Loucy (cell line): ENCODE data around the gene KARS1.

Source experiments
- H2AFZ ChIP-seq: fragments of 200-600 bp; sonication (generic); 2 replicates; pipeline ENCODE4 v1.6.0; 2016; ENCODE audit warnings: antibody characterized with exemption, mild to moderate bottlenecking, low read length, moderate library complexity
- H3F3A ChIP-seq: fragments of 200-600 bp; 2 replicates; pipeline ENCODE4 v1.6.0; 2016; ENCODE audit warnings: antibody characterized with exemption, low read depth, mild to moderate bottlenecking
- H3K27me3 ChIP-seq: fragments of 200-600 bp; sonication (generic); 2 replicates; pipeline ENCODE4 v1.6.1; 2014; ENCODE audit warnings: low read length, mild to moderate bottlenecking; ENCODE audit not compliant: insufficient read depth, poor library complexity, severe bottlenecking
- H3K36me3 ChIP-seq: fragments of 200-600 bp; sonication (generic); 2 replicates; pipeline ENCODE4 v1.6.1; 2016; ENCODE audit warnings: low read length; ENCODE audit not compliant: insufficient read depth
- H3K4me1 ChIP-seq: fragments of 200-600 bp; sonication (generic); 2 replicates; pipeline ENCODE4 v1.5.1; 2014; ENCODE audit warnings: low read length, mild to moderate bottlenecking; ENCODE audit not compliant: insufficient read depth, poor library complexity, severe bottlenecking
- H3K4me2 ChIP-seq: fragments of 200-600 bp; sonication (generic); 2 replicates; pipeline ENCODE4 v1.6.0; 2014; ENCODE audit warnings: antibody characterized with exemption, low read length, low read depth, mild to moderate bottlenecking; ENCODE audit not compliant: poor library complexity, severe bottlenecking
- H3K4me3 ChIP-seq: fragments of 200-600 bp; sonication (generic); 2 replicates; pipeline ENCODE4 v1.5.1; 2014; ENCODE audit warnings: low read length, mild to moderate bottlenecking, mixed read lengths; ENCODE audit not compliant: poor library complexity, severe bottlenecking
- H3K79me2 ChIP-seq: fragments of 200-600 bp; sonication (generic); 2 replicates; pipeline ENCODE4 v1.6.1; 2014; ENCODE audit warnings: low read length; ENCODE audit not compliant: insufficient read depth
- H3K9ac ChIP-seq: fragments of 200-600 bp; sonication (generic); 2 replicates; pipeline ENCODE4 v1.6.0; 2014; ENCODE audit warnings: mild to moderate bottlenecking, low read depth, low read length, moderate library complexity; ENCODE audit not compliant: poor library complexity, severe bottlenecking
- H3K9me2 ChIP-seq: fragments of 200-600 bp; sonication (generic); replicated peaks from 2 replicates; pipeline ENCODE4 v1.6.1; 2016; ENCODE audit warnings: low read depth, low read length, mixed read lengths
- H3K9me3 ChIP-seq: fragments of 200-600 bp; sonication (generic); 2 replicates; pipeline ENCODE4 v1.6.1; 2014; ENCODE audit warnings: mild to moderate bottlenecking, antibody characterized with exemption, low read length, low read depth; ENCODE audit not compliant: insufficient read depth
- H4K20me1 ChIP-seq: fragments of 200-600 bp; sonication (generic); 2 replicates; pipeline ENCODE4 v1.6.0; 2014; ENCODE audit warnings: antibody characterized with exemption, low read length, mild to moderate bottlenecking; ENCODE audit not compliant: insufficient read depth, poor library complexity, severe bottlenecking
- EZH2phosphoT487 ChIP-seq: fragments of 200-600 bp; IDR thresholded peaks from 2 replicates; pipeline ENCODE4 v1.6.1; 2018; ENCODE audit warnings: antibody characterized with exemption, mild to moderate bottlenecking, moderate library complexity, borderline replicate concordance
- TF ChIP-seq, protein P1 (sequence below): fragments of 200-600 bp; sonication (generic); conservative IDR thresholded peaks from 2 replicates; pipeline ENCODE4 v1.5.1; 2014; ENCODE audit warnings: mild to moderate bottlenecking, antibody characterized with exemption, low read length

KARS1 gene

GRCh38 chr16:75682308-75682707 lies 34.8 kb upstream of the KARS1 start:
- TF ChIP-seq EZH2phosphoT487 = no peak
- TF ChIP-seq, protein P1, sequence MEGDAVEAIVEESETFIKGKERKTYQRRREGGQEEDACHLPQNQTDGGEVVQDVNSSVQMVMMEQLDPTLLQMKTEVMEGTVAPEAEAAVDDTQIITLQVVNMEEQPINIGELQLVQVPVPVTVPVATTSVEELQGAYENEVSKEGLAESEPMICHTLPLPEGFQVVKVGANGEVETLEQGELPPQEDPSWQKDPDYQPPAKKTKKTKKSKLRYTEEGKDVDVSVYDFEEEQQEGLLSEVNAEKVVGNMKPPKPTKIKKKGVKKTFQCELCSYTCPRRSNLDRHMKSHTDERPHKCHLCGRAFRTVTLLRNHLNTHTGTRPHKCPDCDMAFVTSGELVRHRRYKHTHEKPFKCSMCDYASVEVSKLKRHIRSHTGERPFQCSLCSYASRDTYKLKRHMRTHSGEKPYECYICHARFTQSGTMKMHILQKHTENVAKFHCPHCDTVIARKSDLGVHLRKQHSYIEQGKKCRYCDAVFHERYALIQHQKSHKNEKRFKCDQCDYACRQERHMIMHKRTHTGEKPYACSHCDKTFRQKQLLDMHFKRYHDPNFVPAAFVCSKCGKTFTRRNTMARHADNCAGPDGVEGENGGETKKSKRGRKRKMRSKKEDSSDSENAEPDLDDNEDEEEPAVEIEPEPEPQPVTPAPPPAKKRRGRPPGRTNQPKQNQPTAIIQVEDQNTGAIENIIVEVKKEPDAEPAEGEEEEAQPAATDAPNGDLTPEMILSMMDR = no peak
- no peaks in the 10 kb centered on the region for H3K79me2 ChIP-seq
- H3K4me1 ChIP-seq = no peaks in the 10 kb centered on the region
- H3F3A ChIP-seq = no peaks in the 10 kb centered on the region
- no peak overlapping the region for H3K9ac ChIP-seq
- H3K4me2 ChIP-seq = no peak overlapping the region
- no peaks in the 10 kb centered on the region for H3K9me3 ChIP-seq
- H3K27me3 ChIP-seq = no peaks in the 10 kb centered on the region
- H2AFZ ChIP-seq = no peak overlapping the region
- H3K4me3 ChIP-seq = no peak overlapping the region
- H4K20me1 ChIP-seq = no peaks in the 10 kb centered on the region
- no peaks in the 10 kb centered on the region for H3K9me2 ChIP-seq
- H3K36me3 ChIP-seq = no peaks in the 10 kb centered on the region

DNA sequence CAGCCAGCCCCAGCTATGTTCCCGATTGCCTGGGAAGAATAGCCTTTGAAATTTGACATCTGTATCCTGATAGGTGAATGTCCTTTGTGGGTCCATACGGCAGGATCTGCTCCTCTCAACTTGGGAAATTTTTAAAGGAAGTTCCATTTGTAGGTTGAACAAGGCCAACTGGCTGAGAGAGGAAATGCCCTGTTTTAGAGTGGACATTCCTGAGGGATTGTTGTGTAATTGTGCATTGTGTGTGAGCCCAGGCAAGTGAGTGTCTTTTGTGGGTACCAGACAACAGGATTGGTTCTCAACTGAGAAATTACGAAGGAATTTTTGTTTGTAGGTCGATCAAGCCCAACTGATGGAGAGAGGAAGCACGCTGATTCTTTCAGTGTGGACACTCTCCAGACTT lies 31.9 kb upstream of the KARS1 start:
- Histone ChIP-seq H3K9me2 (no peaks in the 10 kb centered on the region), H3K4me3 (no peak overlapping the region), H3K4me1 (no peaks in the 10 kb centered on the region), H3K36me3 (no peaks in the 10 kb centered on the region), H3K79me2 (no peaks in the 10 kb centered on the region), H3K4me2 (no peak overlapping the region), H3F3A (no peaks in the 10 kb centered on the region), H3K27me3 (no peaks in the 10 kb centered on the region), H3K9me3 (no peaks in the 10 kb centered on the region), H2AFZ (no peak overlapping the region), H4K20me1 (no peaks in the 10 kb centered on the region), H3K9ac (no peak overlapping the region)
- no peak for TF ChIP-seq EZH2phosphoT487
- TF ChIP-seq, protein P1 = no peak

- H2AFZ ChIP-seq = no peak within 1 kb of the TSS
- no peaks in the 10 kb centered on the region for H3K36me3 ChIP-seq
- no peak for TF ChIP-seq EZH2phosphoT487
- TF ChIP-seq, protein P1 = no peak
- H3F3A ChIP-seq = no peaks in the 10 kb centered on the region
- no peak within 1 kb of the TSS for H3K9ac ChIP-seq
- no peaks in the 10 kb centered on the region for H3K9me3 ChIP-seq
- H3K4me2 ChIP-seq = no peak within 1 kb of the TSS
- no peaks in the 10 kb centered on the region for H3K27me3 ChIP-seq
- no peak within 1 kb of the TSS for H3K4me3 ChIP-seq
- H3K4me1 ChIP-seq = no peaks in the 10 kb centered on the region
- H4K20me1 ChIP-seq = no peaks in the 10 kb centered on the region
- no peaks in the 10 kb centered on the region for H3K9me2 ChIP-seq
- no peaks in the 10 kb centered on the region for H3K79me2 ChIP-seq
These were observed 29.4 kb upstream of the KARS1 start, which contains the start of gene CPHXL2 for GRCh38 chr16:75676909-75677308. TSS of gene CPHXL2 (minus strand) at chr16:75677009. CDS start at chr16:75676999, 10 bp downstream.
